Lung (tissue), 12 donors: ENCODE data around the gene ATF2. TPM values are rescaled to one million over a fixed set of nuclear protein-coding genes. Genes with fewer than 3 reads are reported as not detected.

Experiments
- ATAC-seq: fragments of 200-7000 bp; cut with Tn5 transposase; one replicate; pipeline ENCODE4 v1.9.1; 2020; ENCODE audit warnings: moderate number of reproducible peaks; ENCODE audit not compliant: insufficient read depth, low FRiP score
- DNase-seq, 3 donors: peaks; one replicate each; pipeline ENCODE4 v3.0.0-alpha.2; 2013 to 2017
- H3K27ac ChIP-seq, 2 donors: one replicate each; pipeline ENCODE4 v1.5.1; 2013; ENCODE audit warnings: mild to moderate bottlenecking in 2 of 2, moderate library complexity in 2 of 2, control low read depth in 1 of 2, inconsistent platforms in 1 of 2, low read depth in 1 of 2, low read length in 1 of 2
- H3K27me3 ChIP-seq, 3 donors: one replicate each; pipeline ENCODE4 v1.5.1; 2013; ENCODE audit warnings: low read length in 2 of 3; ENCODE audit not compliant: control insufficient read depth in 3 of 3, insufficient read depth in 3 of 3
- H3K36me3 ChIP-seq, 4 donors: one replicate each; pipeline ENCODE4 v1.5.1; 2013; ENCODE audit warnings: low read length in 4 of 4, mild to moderate bottlenecking in 1 of 4, moderate library complexity in 1 of 4; ENCODE audit not compliant: control insufficient read depth in 4 of 4, insufficient read depth in 4 of 4
- H3K4me1 ChIP-seq, 5 donors: one replicate each; pipeline ENCODE4 v1.5.1; 2013; ENCODE audit warnings: low read length in 5 of 5, mild to moderate bottlenecking in 2 of 5, moderate library complexity in 1 of 5; ENCODE audit not compliant: control insufficient read depth in 5 of 5, insufficient read depth in 5 of 5
- H3K4me3 ChIP-seq: one replicate; pipeline ENCODE4 v1.5.1; 2013; ENCODE audit warnings: mild to moderate bottlenecking, control low read depth, moderate library complexity
- H3K9ac ChIP-seq, 2 donors: one replicate each; pipeline ENCODE4 v1.5.1; 2013; ENCODE audit warnings: low read length in 2 of 2, control low read depth in 1 of 2; ENCODE audit not compliant: insufficient read depth in 1 of 2
- H3K9me3 ChIP-seq, 4 donors: one replicate each; pipeline ENCODE4 v1.5.1; 2013; ENCODE audit warnings: low read length in 3 of 4, mild to moderate bottlenecking in 1 of 4, moderate library complexity in 1 of 4; ENCODE audit not compliant: control insufficient read depth in 4 of 4, insufficient read depth in 3 of 4
- WGBS, 2 donors: extraction: QIAGEN DNeasy Blood & Tissue Kit; methylation state at CpG; one replicate each; pipeline ENCODE4 v1.1.7; 2013; 5-methylcytosine and 5-hydroxymethylcytosine counted together
- polyA plus RNA-seq, 2 donors: library from polyadenylated mRNA; stranded (reverse); fragments of 200-250 nt; gene quantifications; one replicate each; pipeline ENCODE4 v1.2.1, GENCODE V29; 2013
- total RNA-seq, 2 donors: library from RNA; depleted of rRNA in 1 of 2; stranded (reverse); fragments of >200 nt in 1 of 2; gene quantifications; one replicate each; pipeline ENCODE4 v1.2.1, GENCODE V29; 2014 to 2021
- TF ChIP-seq, protein P1 (sequence below): IDR thresholded peaks from 2 replicates; pipeline ENCODE4 v1.5.1; 2012; ENCODE audit warnings: mild to moderate bottlenecking; ENCODE audit errors: control extremely low read depth, extremely low read depth
- donor health status: control.
- donor health status: control.
- donor health status: Bipolar disorder and iron deficiency.
- donor health status: healthy.
- donor health status: DM: yes; HTN: yes; CAD: no.

The ATF2 gene
- total and polyA plus RNA-seq, 4 donors, result 16.3 to 92.7 (median 30.2) TPM

DNA sequence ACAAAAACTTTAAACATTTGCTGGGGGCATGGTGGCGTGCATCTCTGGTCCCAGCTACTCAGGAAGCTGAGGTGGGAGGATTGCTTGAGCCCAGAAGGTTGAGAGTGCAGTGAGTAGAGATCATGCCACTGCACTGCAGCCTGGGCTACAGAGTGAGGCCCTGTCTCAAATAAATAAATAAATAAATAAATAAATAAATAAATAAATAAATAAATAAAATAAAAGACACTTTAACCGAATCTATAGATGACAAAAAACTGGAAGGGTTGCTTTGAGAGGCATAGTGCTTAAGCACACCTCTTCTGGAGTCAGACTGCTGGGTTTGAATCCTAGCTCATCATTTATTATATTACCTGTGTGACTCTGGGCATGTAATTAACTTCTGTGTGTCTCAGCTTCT lies 141.6 kb downstream of the ATF2 start:
- ATAC-seq, result no peak
- H3K4me1 ChIP-seq, result peaks cover 0 to 6% (median 0%) of the 10 kb centered on the region in 5 donors
- no peak overlapping the region for H3K4me3 ChIP-seq
- no peaks in the 10 kb centered on the region for H3K27me3 ChIP-seq
- no peaks in the 10 kb centered on the region for H3K9me3 ChIP-seq
- 89 to 92% methylated on average over 2 of the region's 2 CpGs for WGBS, 2 donors
- no peak overlapping the region for H3K9ac ChIP-seq
- no peak overlapping the region for H3K27ac ChIP-seq
- no peak for DNase-seq
- TF ChIP-seq, protein P1, sequence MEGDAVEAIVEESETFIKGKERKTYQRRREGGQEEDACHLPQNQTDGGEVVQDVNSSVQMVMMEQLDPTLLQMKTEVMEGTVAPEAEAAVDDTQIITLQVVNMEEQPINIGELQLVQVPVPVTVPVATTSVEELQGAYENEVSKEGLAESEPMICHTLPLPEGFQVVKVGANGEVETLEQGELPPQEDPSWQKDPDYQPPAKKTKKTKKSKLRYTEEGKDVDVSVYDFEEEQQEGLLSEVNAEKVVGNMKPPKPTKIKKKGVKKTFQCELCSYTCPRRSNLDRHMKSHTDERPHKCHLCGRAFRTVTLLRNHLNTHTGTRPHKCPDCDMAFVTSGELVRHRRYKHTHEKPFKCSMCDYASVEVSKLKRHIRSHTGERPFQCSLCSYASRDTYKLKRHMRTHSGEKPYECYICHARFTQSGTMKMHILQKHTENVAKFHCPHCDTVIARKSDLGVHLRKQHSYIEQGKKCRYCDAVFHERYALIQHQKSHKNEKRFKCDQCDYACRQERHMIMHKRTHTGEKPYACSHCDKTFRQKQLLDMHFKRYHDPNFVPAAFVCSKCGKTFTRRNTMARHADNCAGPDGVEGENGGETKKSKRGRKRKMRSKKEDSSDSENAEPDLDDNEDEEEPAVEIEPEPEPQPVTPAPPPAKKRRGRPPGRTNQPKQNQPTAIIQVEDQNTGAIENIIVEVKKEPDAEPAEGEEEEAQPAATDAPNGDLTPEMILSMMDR, result no peak
- no peaks in the 10 kb centered on the region for H3K36me3 ChIP-seq

DNA sequence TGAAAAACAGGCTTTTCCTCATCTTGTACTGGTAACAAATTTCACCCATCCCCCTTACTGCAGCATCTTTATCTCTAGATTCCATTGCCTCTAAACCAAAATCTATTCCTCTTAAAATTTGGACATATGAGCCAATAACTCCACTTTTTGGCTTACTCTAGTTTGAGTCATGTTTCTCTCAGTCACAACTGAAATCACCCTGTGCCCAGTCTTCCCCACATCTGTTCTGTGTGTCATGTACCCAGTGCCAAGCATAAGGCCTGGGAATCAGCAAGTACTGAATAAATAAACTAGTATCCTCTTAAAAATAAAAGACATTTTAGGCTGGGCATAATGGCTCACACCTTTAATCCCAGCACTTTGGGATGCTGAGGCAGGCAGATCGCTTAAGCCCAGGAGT lies 142.1 kb downstream of the ATF2 start:
- no peak overlapping the region for H3K4me3 ChIP-seq
- ATAC-seq, result no peak
- no peaks in the 10 kb centered on the region for H3K27me3 ChIP-seq
- TF ChIP-seq, protein P1, result no peak
- H3K9me3 ChIP-seq, result no peaks in the 10 kb centered on the region
- 96 to 100% methylated on average over 1 of the region's 1 CpG for WGBS, 2 donors
- peaks cover 0 to 6% (median 0%) of the 10 kb centered on the region in 5 donors for H3K4me1 ChIP-seq
- no peak overlapping the region for H3K9ac ChIP-seq
- no peaks in the 10 kb centered on the region for H3K36me3 ChIP-seq
- DNase-seq, result no peak
- no peak overlapping the region for H3K27ac ChIP-seq

DNA sequence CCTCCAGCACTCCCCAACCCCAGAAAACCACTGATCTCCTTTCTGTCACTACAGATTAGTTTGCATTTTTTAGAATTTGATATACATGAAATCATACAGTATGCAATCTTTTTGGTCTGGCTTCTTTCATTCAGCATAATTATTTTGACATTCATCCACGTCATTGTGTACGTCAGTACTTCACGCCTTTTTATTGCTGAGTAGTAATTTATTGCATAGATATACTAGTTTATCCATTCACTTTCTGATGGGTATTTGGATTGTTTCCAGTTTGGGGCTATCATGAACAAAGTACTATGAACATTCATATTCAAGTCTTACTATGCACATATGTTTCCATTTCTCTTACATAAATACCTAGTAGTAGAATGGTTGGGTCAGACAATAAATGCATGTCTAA lies 142.8 kb downstream of the ATF2 start:
- H3K4me3 ChIP-seq, result no peak overlapping the region
- TF ChIP-seq, protein P1, result no peak
- no peaks in the 10 kb centered on the region for H3K27me3 ChIP-seq
- H3K4me1 ChIP-seq, result peaks cover 0 to 6% (median 0%) of the 10 kb centered on the region in 5 donors
- no peaks in the 10 kb centered on the region for H3K36me3 ChIP-seq
- H3K9me3 ChIP-seq, result no peaks in the 10 kb centered on the region
- H3K27ac ChIP-seq, result no peak overlapping the region
- ATAC-seq (no peak), DNase-seq (no peak)
- WGBS, 2 donors, result 92 to 95% methylated on average over 3 of the region's 3 CpGs
- no peak overlapping the region for H3K9ac ChIP-seq

DNA sequence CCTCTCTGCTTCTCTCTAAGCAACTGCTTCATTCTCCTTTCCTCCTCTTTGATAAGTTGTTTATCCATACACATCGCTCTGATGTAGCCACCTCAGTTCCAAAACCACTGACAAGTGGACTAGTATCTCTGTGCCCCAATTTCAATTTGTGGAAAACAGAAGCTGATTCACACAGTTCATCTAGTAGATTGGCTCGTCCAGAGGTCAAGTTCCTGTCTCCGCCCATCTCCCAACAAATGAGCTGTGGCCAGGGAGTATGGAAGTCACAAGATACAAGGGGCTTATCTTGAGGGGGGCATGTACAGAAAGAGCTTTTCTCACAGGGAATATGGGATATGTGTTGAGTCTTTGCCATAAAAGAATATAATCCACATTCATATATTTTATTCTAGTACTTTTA lies 145.1 kb downstream of the ATF2 start:
- H3K27me3 ChIP-seq, result no peaks in the 10 kb centered on the region
- no peaks in the 10 kb centered on the region for H3K4me1 ChIP-seq
- DNase-seq (no peak), ATAC-seq (no peak)
- 72 to 83% methylated on average over 3 of the region's 3 CpGs for WGBS, 2 donors
- no peaks in the 10 kb centered on the region for H3K36me3 ChIP-seq
- no peak overlapping the region for H3K4me3 ChIP-seq
- no peaks in the 10 kb centered on the region for H3K9me3 ChIP-seq
- H3K27ac ChIP-seq, result no peak overlapping the region
- TF ChIP-seq, protein P1, result no peak
- no peak overlapping the region for H3K9ac ChIP-seq
